ENCODE results near the gene UTP4. TPM values are rescaled to one million over a fixed set of nuclear protein-coding genes. Genes with fewer than 3 reads are reported as not detected.

Gene UTP4
- total and polyA plus RNA-seq, 2 of the 8 experiments (the other 6 are each of a cell fraction or from before 2014, with no cell fraction given), result 101 to 118 TPM

DNA sequence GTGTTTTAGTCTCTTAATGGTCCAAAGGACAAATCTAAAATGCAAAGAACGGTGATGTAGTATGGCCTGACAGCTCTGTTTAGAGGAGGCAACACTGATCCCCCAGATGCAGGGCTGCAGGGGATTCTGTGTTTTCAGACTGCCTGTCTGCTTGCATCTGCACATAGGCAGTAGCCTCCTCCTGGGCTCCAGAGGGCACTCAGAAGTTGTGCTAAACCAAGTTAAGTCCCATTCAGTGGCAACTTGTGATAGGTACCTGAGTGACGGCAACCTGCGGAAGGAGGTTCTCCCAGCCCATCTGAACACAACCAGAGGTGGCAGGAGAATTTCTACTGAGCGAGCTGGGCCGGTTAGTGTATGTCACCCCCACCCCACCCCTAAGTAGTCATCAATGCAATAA lies 17.1 kb upstream of the UTP4 start:
- H3K14ac ChIP-seq (ENCODE audit: insufficient read length), result no peak overlapping the region
- no peak overlapping the region for H3K9ac ChIP-seq (replicated peaks in 1 of 4; ENCODE audit: extremely low read depth in 1 of 4, low read depth in 3 of 4, low read length in 3 of 4)
- no peak for TF ChIP-seq GTF2F1 (IDR thresholded peaks at IDR 0.05; ENCODE audit: borderline replicate concordance, low read depth, low read length)
- TF ChIP-seq SUZ12 (IDR thresholded peaks at IDR 0.05; ENCODE audit: low read length), result no peak
- no peak for TF ChIP-seq HDAC2 (IDR thresholded peaks at IDR 0.05; ENCODE audit: borderline replicate concordance in 1 of 2, low read depth in 2 of 2, low read length in 2 of 2)
- TF ChIP-seq SAP30 (IDR thresholded peaks at IDR 0.05; ENCODE audit: insufficient read depth, insufficient replicate concordance, low read length), result no peak
- no peak for TF ChIP-seq JUND (IDR thresholded peaks at IDR 0.05; ENCODE audit: low read length)

More for the DNA sequence above, 17.1 kb upstream of the UTP4 start:
- no peak overlapping the region for H3K4me3 ChIP-seq (ENCODE audit: extremely low read depth in 1 of 4, insufficient read depth in 2 of 4, low read depth in 3 of 4, low read length in 4 of 4)
- no peak for FAIRE-seq
- H3K79me2 ChIP-seq (ENCODE audit: control insufficient read depth in 1 of 2, insufficient read depth in 2 of 2, low read length in 2 of 2), result peaks cover 0 to 20% of the 10 kb centered on the region in 2 experiments; a peak in 1 of 4 replicates
- no peak overlapping the region for H2BK120ac ChIP-seq (replicated peaks; ENCODE audit: low read depth, low read length)
- no peak overlapping the region for H2AFZ ChIP-seq (ENCODE audit: low read length)
- H3K27me3 ChIP-seq (replicated peaks in 1 of 4; ENCODE audit: control insufficient read depth in 3 of 4, extremely low read depth in 1 of 4, insufficient read depth in 3 of 4, low read length in 3 of 4), result no peaks in the 10 kb centered on the region
- H3K23me2 ChIP-seq (ENCODE audit: low read depth, low read length), result no peaks in the 10 kb centered on the region
- no peak overlapping the region for H2AK5ac ChIP-seq (ENCODE audit: low read depth, low read length)
- H2BK15ac ChIP-seq (ENCODE audit: low read length), result no peak overlapping the region
- WGBS, 2 experiments (ENCODE audit: extremely low coverage in 1 of 2, insufficient coverage in 1 of 2, insufficient read length in 1 of 2, insufficient replicate concordance in 2 of 2, low coverage in 1 of 2, low lambda C conversion rate in 2 of 2, missing lambda C conversion rate in 1 of 2), result 88% methylated on average over 5 of the region's 5 CpGs; no CpG with 5 or more reads in 1 of the 2 experiments
- H2BK12ac ChIP-seq (ENCODE audit: low read depth, low read length), result no peak overlapping the region
- H2BK20ac ChIP-seq (ENCODE audit: low read length), result no peak overlapping the region
- H3K4me1 ChIP-seq (replicated peaks in 1 of 4; ENCODE audit: control insufficient read depth in 3 of 4, insufficient read depth in 4 of 4, low read length in 3 of 4), result no peaks in the 10 kb centered on the region
- H3K4me2 ChIP-seq (ENCODE audit: insufficient read depth in 1 of 2, low read depth in 2 of 2, low read length in 2 of 2), result no peak overlapping the region
- H3K9me3 ChIP-seq (ENCODE audit: insufficient read depth in 2 of 2, low read depth in 1 of 2, low read length in 1 of 2), result no peaks in the 10 kb centered on the region
- no peak overlapping the region for H2BK5ac ChIP-seq (ENCODE audit: low read depth, low read length)
- no peak overlapping the region for H3K27ac ChIP-seq (ENCODE audit: low read depth, low read length)
- H3K18ac ChIP-seq (ENCODE audit: extremely low read depth, low read length), result no peak overlapping the region
- POLR2A ChIA-PET (ENCODE audit: partially characterized antibody), result interaction anchor here (0.6 to 3.8 kb wide), 5 partner anchors 15 to 82 kb away, joined by 3 to 17 read pairs (median 7); partner anchors contain the start of genes CHTF8 and UTP4
- DNase-seq (ENCODE audit: low read depth in 1 of 2, low spot score in 2 of 2), result no peak
- no peak overlapping the region for H3K23ac ChIP-seq (ENCODE audit: insufficient read length)
- H3K79me1 ChIP-seq (ENCODE audit: low read depth, low read length), result peaks cover 19% of the 10 kb centered on the region; the same call in 1 of the 2 replicates
- no peak overlapping the region for H3K56ac ChIP-seq (replicated peaks; ENCODE audit: insufficient read length, low read depth, low read length)
- peaks cover 40 to 83% (median 69%) of the 10 kb centered on the region in 4 experiments for H3K36me3 ChIP-seq (ENCODE audit: control insufficient read depth in 2 of 4, insufficient read depth in 4 of 4, low read length in 3 of 4)
- H4K8ac ChIP-seq (ENCODE audit: extremely low read depth, insufficient read depth, low read length), result no peak overlapping the region
- no peak overlapping the region for H4K91ac ChIP-seq (replicated peaks; ENCODE audit: insufficient read length, low read length)
- peaks cover 11 to 15% of the 10 kb centered on the region in 2 experiments for H4K20me1 ChIP-seq (replicated peaks in 1 of 2; ENCODE audit: control insufficient read depth in 1 of 2, insufficient read depth in 2 of 2, low read length in 2 of 2)
- no peak overlapping the region for H4K5ac ChIP-seq (ENCODE audit: insufficient read length, low read depth, low read length)
- CTCF ChIA-PET (ENCODE audit: partially characterized antibody), result interaction anchor here (1.0 to 12.3 kb wide), 8 partner anchors 3 to 265 kb away, joined by 3 to 174 read pairs (median 11); partner anchors contain the start of gene HAS3
- H3K4ac ChIP-seq (replicated peaks; ENCODE audit: insufficient read length, low read depth, low read length), result no peak overlapping the region

Data from H1 (cell line).